Measurements from ENCODE around the gene MCRS1. TPM values are rescaled to one million over a fixed set of nuclear protein-coding genes. Genes with fewer than 3 reads are reported as not detected.
"Not testable (repeated sequence)": the region's sequence is repeated elsewhere in the genome, so short reads cannot be mapped to it uniquely, and the experiment has no call there.

MCRS1 gene
- total and polyA plus RNA-seq, 8 donors, result 40.5 to 65.2 (median 52.3) TPM

DNA sequence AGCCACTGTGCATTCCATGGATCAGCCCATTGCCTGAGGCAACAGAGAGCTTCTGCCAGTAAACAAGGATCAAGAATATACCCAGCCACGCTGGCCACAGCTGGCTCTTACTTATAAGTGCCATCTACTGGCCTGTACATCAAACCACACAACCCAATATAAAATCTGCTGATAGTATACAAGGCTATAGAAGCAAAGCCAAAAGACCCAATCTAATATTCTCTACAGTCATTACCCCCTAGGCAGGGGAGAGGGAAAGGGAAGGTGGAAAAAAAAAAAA, 41.9 kb upstream of the MCRS1 start:
- Histone ChIP-seq H3K27me3 (no peaks in the 10 kb centered on the region), H3K4me3 (no peak overlapping the region), H3K36me3 (no peaks in the 10 kb centered on the region), H3K27ac (no peak overlapping the region), H3K9me3 (no peaks in the 10 kb centered on the region), H3K4me1 (no peaks in the 10 kb centered on the region)
- peak; percentile 27 for ATAC-seq
- intact Hi-C loops (cut with DNase I), result no loop called here
- DNase-seq, result no peak
- TF ChIP-seq, protein P1, sequence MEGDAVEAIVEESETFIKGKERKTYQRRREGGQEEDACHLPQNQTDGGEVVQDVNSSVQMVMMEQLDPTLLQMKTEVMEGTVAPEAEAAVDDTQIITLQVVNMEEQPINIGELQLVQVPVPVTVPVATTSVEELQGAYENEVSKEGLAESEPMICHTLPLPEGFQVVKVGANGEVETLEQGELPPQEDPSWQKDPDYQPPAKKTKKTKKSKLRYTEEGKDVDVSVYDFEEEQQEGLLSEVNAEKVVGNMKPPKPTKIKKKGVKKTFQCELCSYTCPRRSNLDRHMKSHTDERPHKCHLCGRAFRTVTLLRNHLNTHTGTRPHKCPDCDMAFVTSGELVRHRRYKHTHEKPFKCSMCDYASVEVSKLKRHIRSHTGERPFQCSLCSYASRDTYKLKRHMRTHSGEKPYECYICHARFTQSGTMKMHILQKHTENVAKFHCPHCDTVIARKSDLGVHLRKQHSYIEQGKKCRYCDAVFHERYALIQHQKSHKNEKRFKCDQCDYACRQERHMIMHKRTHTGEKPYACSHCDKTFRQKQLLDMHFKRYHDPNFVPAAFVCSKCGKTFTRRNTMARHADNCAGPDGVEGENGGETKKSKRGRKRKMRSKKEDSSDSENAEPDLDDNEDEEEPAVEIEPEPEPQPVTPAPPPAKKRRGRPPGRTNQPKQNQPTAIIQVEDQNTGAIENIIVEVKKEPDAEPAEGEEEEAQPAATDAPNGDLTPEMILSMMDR (IDR thresholded peaks at IDR 0.05), result no peak

DNA sequence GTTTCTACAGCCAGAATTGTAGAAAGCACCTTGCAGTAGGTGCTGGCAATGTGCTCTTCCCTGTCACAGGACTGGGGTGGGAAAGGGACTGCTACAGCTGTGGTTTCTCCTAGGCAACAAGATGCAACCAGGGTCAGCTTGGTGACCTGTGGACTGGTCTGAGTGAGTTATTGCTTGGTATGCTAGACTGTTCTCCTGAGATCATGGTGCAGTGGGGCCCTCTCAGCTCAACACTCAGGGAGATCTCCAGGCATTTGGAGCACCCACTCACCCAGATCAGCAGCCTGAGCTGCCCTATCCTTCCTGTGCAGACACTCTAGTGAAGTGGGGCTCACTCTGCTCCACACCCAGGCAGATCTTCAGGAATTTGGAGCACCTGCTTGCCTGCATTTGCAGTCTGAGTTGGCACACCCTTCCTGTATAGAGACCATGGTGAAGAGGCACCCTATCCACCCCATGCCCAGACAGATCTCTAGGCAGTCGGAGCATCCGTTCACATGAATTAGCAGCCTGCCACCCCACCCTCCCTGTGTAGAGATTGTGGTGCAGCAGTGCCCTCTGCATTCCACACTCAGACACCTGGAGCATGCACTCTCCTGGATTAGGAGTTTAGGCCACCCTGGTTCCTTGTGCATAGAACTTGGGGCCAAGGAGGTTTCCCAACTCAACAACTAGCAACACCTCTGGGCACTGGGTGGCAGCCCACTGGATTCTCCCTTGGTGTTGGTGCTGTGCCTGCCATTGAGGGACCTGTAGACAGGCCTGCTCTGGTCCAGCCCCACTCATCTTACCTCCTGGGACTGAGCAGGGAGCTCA, 41.3 kb upstream of the MCRS1 start:
- no peaks in the 10 kb centered on the region for H3K9me3 ChIP-seq
- DNase-seq, result peak in 1 of 4 donors; percentile 43
- peak; percentile 90 for ATAC-seq
- H3K27me3 ChIP-seq, result no peaks in the 10 kb centered on the region
- intact Hi-C loops (cut with DNase I), result no loop called here
- no peak overlapping the region for H3K4me3 ChIP-seq
- no peak overlapping the region for H3K27ac ChIP-seq
- TF ChIP-seq, protein P1 (IDR thresholded peaks at IDR 0.05), result no peak
- H3K36me3 ChIP-seq, result no peaks in the 10 kb centered on the region
- no peaks in the 10 kb centered on the region for H3K4me1 ChIP-seq

DNA sequence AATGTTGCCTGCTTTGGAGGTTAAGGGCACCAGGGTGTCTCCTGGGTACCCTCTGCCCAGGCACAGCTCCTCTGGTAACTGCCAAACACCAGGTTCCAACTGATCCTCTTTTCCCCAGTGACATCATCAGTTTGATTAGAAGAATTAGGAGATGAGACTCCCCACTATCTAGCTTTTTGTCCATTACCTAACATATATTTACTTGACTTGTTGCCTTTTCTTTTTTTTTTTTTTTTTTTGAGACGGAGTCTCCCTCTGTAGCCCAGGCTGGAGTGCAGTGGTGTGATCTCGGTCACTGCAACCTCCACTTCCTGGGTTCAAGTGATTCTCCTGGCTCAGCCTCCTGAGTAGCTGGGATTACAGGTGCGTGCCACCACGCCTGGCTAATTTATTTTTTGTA, 37.6 kb upstream of the MCRS1 start, which contains the start of gene FAM186B:
Gene FAM186B, minus strand, starts transcription at position 101 of the 400 bp plus-strand sequence. CDS start 162 bp downstream, outside the sequence.
- H3K27ac ChIP-seq, H3K36me3 ChIP-seq: not testable (repeated sequence)

DNA sequence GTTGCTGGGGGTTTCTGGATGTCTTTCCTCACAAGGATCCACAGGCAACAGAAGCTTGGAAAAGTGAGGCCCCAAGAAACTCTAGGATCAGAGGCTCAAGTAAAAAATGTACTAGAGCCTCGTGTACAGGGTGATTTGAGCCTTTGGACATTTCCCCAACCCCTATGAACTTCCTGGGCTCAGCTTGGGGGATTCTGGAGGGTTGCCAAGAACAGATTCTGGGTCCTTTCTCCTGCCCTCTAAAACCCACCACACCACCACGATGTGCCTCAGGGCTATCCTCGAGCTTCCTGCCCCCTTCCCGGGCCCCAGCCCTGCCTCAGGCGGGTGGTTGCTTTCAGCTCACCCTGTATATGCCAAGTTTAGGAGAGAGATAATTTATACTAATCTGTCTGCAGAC, 36.9 kb upstream of the MCRS1 start:
- intact Hi-C loops (cut with DNase I), result no loop called here
- no peak overlapping the region for H3K27ac ChIP-seq
- DNase-seq (no peak), ATAC-seq (no peak)
- no peaks in the 10 kb centered on the region for H3K4me1 ChIP-seq
- H3K9me3 ChIP-seq, result no peaks in the 10 kb centered on the region
- TF ChIP-seq, protein P1 (IDR thresholded peaks at IDR 0.05), result no peak
- H3K36me3 ChIP-seq, result no peaks in the 10 kb centered on the region
- no peak overlapping the region for H3K4me3 ChIP-seq
- no peaks in the 10 kb centered on the region for H3K27me3 ChIP-seq

More for the DNA sequence above, 37.6 kb upstream of the MCRS1 start, which contains the start of gene FAM186B:
- intact Hi-C loops (cut with DNase I); H3K27me3 ChIP-seq; H3K4me1 ChIP-seq; ATAC-seq; DNase-seq; H3K4me3 ChIP-seq; H3K9me3 ChIP-seq: not testable (repeated sequence)

DNA sequence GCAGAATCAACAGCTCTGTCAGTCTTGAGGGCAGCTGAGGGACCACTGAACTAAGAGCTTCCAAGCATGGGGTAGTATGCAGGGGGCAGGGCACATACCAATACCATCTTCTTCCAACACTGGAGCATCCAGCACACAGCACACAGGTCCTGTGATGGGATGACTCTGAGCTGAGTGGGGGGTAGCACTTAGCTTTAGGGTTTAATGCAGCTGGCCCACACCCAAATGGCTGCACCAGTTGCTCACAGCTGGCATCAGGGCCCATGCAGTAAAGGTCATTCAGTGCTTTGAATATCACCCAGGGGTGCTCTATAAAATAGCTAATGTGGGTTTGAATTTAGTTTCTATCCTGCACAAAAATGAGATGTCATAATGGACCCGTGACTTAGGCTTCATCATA, 35.8 kb upstream of the MCRS1 start:
- no peak for ATAC-seq
- Histone ChIP-seq H3K4me3 (no peak overlapping the region), H3K4me1 (no peaks in the 10 kb centered on the region), H3K27ac (no peak overlapping the region), H3K27me3 (no peaks in the 10 kb centered on the region), H3K36me3 (no peaks in the 10 kb centered on the region), H3K9me3 (no peaks in the 10 kb centered on the region)
- no peak for DNase-seq
- TF ChIP-seq, protein P1 (IDR thresholded peaks at IDR 0.05), result no peak
- intact Hi-C loops (cut with DNase I), result no loop called here

DNA sequence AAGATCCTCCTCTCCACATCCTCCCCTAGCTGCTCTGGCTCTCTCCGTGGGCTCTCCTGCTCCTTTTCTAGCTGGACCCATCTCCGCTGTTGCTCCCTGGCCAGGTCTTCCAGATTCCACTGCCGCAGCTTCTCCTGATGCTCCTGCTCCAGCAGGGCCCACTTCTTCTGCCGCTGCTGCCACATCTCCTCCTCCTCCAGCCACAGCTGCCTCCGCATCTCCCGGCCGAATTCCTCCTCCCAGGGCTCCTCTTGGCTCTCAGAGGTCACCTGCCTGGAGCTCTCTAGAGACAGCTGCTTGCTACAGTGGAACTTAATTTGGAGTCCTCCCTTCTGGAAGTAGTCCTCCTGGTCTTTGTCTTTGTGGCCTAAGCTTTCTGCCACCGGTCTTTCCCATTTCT, 32.0 kb upstream of the MCRS1 start:
- Histone ChIP-seq H3K4me1 (no peaks in the 10 kb centered on the region), H3K4me3 (no peak overlapping the region), H3K9me3 (no peaks in the 10 kb centered on the region), H3K27ac (no peak overlapping the region), H3K27me3 (no peaks in the 10 kb centered on the region), H3K36me3 (no peaks in the 10 kb centered on the region)
- intact Hi-C loops (cut with DNase I), result no loop called here
- DNase-seq (no peak), ATAC-seq (no peak)
- TF ChIP-seq, protein P1 (IDR thresholded peaks at IDR 0.05), result no peak

Data from left lung (tissue), 10 donors.